Ectodermal cell (in vitro differentiated cells): ENCODE data around the gene MAD1L1.
A peak's percentile ranks its signal among the peaks of the same experiment; 100 is the strongest.

Experiments
- H3K27ac ChIP-seq: 2 replicates; pipeline ENCODE4 v1.7.0; 2013; ENCODE audit warnings: mild to moderate bottlenecking, low read depth, low read length; ENCODE audit not compliant: insufficient read depth, poor library complexity, severe bottlenecking
- H3K27me3 ChIP-seq: 2 replicates; pipeline ENCODE4 v1.7.0; 2013; ENCODE audit warnings: mild to moderate bottlenecking, low read length; ENCODE audit not compliant: insufficient read depth, control insufficient read depth, poor library complexity, severe bottlenecking
- H3K36me3 ChIP-seq: one replicate; pipeline ENCODE4 v1.7.0; 2013; ENCODE audit warnings: low read length; ENCODE audit not compliant: control insufficient read depth, insufficient read depth
- H3K4me1 ChIP-seq: one replicate; pipeline ENCODE4 v1.7.0; 2013; ENCODE audit warnings: low read length; ENCODE audit not compliant: control insufficient read depth, insufficient read depth
- H3K4me3 ChIP-seq: 2 replicates; pipeline ENCODE4 v1.7.0; 2013; ENCODE audit warnings: low read depth, low read length, control low read depth; ENCODE audit not compliant: insufficient read depth
- H3K9me3 ChIP-seq: 2 replicates; pipeline ENCODE4 v1.7.0; 2013; ENCODE audit warnings: mild to moderate bottlenecking, low read length, moderate library complexity; ENCODE audit not compliant: control insufficient read depth
- WGBS, 2 experiments: methylation state at CpG; one replicate each; pipeline ENCODE4 v1.1.7; 2013; ENCODE audit warnings: missing lambda C conversion rate in 2 of 2; 5-methylcytosine and 5-hydroxymethylcytosine counted together

MAD1L1 gene

DNA sequence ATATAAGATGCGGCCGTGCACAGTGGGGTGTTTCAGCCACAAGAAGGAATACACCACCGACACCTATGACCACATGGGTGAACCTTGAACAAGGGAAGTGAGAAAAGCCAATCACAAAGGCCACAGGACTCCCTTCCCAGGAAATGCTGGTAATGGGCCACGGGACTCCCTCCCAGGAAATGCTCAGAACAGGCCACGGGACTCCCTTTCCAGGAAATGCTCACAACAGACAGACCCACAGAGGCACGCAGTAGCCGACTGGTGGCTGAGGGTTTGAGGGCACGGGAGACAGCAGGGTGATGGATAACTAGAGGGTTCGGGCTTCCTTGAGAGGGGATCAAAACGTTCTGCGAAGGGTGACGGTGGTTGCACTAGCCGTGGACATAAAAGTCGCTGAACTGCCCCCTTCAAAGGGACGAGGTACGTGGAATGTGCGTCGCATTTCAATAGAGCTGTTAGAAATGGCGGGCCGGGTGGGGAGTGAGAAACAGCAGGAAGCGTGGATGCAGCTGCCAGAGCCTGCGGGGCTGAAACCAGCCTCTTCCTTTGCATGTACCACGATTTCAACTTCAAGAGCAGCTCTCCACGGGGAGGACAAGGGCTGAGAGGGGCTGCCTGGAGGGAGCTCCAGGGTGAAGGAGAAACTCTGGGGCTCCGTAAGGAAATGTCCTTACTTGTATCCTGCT, 288.7 kb downstream of the MAD1L1 start:
- Histone ChIP-seq H3K4me1 (peaks cover 17% of the 10 kb centered on the region), H3K36me3 (no peaks in the 10 kb centered on the region), H3K9me3 (no peaks in the 10 kb centered on the region), H3K4me3 (no peak overlapping the region), H3K27me3 (no peaks in the 10 kb centered on the region), H3K27ac (no peak overlapping the region)
- WGBS, 2 experiments = 58 to 62% methylated on average over 24 of the region's 25 CpGs

DNA sequence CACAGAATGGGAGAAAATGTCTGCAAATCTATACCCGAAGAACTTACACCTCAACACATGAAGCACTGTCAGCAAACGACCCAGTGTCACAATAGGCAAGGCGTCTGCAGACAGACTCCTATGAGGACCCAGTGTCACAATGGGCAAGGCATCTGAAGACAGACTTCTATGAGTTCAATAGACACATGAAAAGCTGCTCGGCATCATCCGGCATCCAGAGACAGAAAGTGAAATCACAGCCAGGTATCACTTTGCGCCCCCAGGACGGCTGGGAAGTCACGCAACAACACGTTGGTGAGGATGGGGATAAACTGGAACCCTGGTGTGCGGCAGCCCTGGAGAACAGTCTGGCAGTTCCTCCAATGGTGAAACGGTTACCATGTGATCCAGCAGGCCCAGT, 289.4 kb downstream of the MAD1L1 start:
- H3K27ac ChIP-seq = no peak overlapping the region
- no peaks in the 10 kb centered on the region for H3K36me3 ChIP-seq
- H3K4me1 ChIP-seq = peaks cover 17% of the 10 kb centered on the region

DNA sequence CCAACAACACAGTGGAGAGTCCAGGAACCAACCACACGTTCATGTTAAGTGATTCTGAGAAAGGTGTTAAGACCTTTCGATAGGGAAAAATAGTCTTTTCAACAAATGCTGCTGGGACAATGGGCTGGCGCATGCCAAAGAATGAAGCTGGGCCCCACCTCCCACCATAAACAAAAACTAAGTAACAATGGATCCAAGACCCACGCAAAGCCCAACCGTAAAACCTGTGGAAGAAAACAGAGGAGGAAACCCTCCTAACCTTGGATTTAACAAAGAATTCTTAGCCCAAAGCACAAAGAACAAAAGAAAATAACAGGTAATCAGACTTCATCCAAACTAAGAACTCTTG, 289.8 kb downstream of the MAD1L1 start:
- WGBS, 2 experiments = 58% methylated on average over 5 of the region's 5 CpGs
- no peaks in the 10 kb centered on the region for H3K9me3 ChIP-seq
- no peak overlapping the region for H3K4me3 ChIP-seq
- H3K4me1 ChIP-seq = peaks cover 17% of the 10 kb centered on the region
- no peaks in the 10 kb centered on the region for H3K36me3 ChIP-seq
- no peaks in the 10 kb centered on the region for H3K27me3 ChIP-seq
- H3K27ac ChIP-seq = peak overlapping the region; percentile 16

More for the DNA sequence above, 289.4 kb downstream of the MAD1L1 start:
- no peak overlapping the region for H3K4me3 ChIP-seq
- WGBS, 2 experiments = 84 to 87% methylated on average over 11 of the region's 11 CpGs
- H3K27me3 ChIP-seq = no peaks in the 10 kb centered on the region
- no peaks in the 10 kb centered on the region for H3K9me3 ChIP-seq

DNA sequence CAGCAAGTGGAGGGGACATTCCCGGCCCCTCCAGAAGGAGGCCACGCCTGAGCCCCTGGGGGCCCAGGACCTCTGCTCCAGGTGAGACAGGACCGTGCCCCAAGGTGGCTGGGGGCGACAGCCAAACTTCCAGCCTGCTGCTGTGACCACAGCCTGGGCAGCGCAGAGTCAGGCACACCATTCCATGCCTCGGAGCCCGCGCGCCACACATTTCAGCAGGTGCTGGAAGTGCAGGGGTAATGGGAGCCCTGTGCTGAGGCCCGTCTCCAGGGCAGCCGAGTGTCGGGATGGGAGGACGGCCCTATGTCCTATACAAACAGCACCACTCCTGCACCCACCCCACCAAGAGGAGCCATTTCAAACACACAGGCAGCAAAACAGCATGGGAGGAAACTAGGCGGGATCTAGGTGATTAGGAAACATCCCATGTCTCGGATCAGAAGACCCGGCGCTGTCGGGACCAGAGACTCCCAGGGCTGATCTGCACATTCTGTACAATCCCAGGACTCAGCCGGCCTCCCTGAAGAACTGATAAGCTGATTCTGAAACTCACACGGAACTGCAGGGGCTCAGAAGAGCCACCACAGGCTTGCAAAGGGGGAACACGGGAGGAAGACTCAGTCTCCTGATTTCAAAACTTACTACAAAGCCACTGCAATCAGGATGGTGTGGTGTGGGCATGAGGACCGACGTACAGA, 290.4 kb downstream of the MAD1L1 start:
- peaks cover 17% of the 10 kb centered on the region for H3K4me1 ChIP-seq
- no peaks in the 10 kb centered on the region for H3K9me3 ChIP-seq
- WGBS, 2 experiments = 89 to 90% methylated on average over 23 of the region's 23 CpGs
- H3K36me3 ChIP-seq = no peaks in the 10 kb centered on the region
- no peak overlapping the region for H3K4me3 ChIP-seq
- peak overlapping the region; percentile 16 for H3K27ac ChIP-seq
- no peaks in the 10 kb centered on the region for H3K27me3 ChIP-seq

DNA sequence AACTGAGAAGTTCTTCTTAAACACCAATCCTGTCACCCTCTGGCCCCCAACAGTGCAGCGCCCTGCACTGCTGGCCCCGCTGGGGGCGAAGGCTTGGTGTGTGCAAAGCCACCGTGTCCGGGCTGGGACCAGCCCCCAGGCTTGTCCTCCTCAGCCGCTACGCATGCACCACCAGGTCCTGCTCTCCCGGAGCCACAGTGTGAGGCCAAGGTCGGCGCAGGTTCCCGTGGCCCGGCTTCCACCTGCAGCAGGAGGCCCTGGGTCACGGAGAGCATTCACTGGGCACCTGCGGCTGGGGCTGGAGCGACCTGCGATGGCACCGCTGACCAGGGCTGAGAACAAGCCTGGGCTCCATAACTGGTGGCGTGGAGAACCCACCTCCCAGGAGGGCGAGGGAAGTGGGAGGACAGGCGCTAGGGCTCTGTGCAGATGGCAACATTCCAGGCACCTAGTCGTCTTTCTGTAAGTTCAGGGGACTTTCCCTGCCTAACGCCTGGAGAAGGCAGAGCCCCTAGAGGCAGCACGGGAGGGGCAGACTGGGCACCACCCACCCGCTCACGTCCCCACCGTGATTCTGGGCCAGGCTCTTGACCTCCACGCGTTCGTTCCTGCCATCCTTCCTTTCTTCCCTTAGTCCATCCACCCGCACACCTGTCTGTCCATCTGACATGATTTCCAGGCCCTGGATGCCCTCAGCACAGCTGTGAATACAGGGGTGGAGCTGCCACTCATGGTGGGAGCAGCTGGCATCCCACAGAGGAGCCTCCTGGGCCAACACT, 291.1 kb downstream of the MAD1L1 start:
- Histone ChIP-seq H3K27me3 (no peaks in the 10 kb centered on the region), H3K4me3 (no peak overlapping the region), H3K36me3 (no peaks in the 10 kb centered on the region), H3K9me3 (no peaks in the 10 kb centered on the region), H3K4me1 (peaks cover 17% of the 10 kb centered on the region), H3K27ac (no peak overlapping the region)
- WGBS, 2 experiments = 89% methylated on average over 30 of the region's 30 CpGs

DNA sequence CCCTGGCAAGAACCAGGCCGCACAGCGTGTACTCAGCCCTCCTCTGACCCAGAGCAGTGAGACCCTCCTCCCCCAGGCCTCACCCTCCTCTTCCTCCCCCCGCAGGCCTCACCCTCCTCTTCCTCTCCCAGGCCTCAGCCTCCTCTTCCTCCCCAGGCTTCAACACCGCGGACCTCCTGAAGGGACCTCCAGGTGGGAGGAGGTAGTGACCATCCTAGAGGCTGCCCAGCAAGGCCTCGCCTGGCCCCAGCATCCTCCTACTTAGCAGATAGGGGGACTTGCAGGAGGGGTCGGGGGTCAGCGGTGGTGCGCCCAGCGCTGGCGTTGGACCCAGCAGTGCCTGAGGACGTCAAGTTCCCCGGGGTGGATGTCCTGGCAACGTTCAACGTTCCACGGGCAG, 291.9 kb downstream of the MAD1L1 start:
- H3K27ac ChIP-seq = no peak overlapping the region
- no peaks in the 10 kb centered on the region for H3K27me3 ChIP-seq
- no peaks in the 10 kb centered on the region for H3K36me3 ChIP-seq
- peaks cover 17% of the 10 kb centered on the region for H3K4me1 ChIP-seq
- no peaks in the 10 kb centered on the region for H3K9me3 ChIP-seq
- 95 to 97% methylated on average over 16 of the region's 16 CpGs for WGBS, 2 experiments
- H3K4me3 ChIP-seq = no peak overlapping the region

DNA sequence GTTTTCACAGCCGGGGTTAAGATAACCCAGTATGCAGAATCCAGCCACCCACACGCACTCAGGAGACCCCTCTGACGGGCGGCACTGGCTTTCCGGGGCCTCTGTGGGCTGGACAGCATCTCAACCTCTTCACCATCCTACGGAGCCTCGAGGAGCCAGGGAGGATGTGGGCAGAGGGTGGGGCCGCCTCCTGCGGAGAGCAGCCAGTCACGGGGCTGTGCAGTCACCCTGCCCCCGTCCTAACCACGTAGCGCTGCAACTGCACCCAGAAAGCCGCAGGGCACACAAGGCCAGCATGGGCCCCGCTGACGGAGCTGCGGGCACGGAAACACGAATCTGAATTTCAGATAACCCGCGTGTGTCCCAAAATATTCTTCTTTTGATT, 292.4 kb downstream of the MAD1L1 start:
- no peaks in the 10 kb centered on the region for H3K27me3 ChIP-seq
- peaks cover 17% of the 10 kb centered on the region for H3K4me1 ChIP-seq
- no peak overlapping the region for H3K27ac ChIP-seq
- H3K9me3 ChIP-seq = no peaks in the 10 kb centered on the region
- no peak overlapping the region for H3K4me3 ChIP-seq
- 87 to 88% methylated on average over 21 of the region's 21 CpGs for WGBS, 2 experiments
- H3K36me3 ChIP-seq = no peaks in the 10 kb centered on the region

DNA sequence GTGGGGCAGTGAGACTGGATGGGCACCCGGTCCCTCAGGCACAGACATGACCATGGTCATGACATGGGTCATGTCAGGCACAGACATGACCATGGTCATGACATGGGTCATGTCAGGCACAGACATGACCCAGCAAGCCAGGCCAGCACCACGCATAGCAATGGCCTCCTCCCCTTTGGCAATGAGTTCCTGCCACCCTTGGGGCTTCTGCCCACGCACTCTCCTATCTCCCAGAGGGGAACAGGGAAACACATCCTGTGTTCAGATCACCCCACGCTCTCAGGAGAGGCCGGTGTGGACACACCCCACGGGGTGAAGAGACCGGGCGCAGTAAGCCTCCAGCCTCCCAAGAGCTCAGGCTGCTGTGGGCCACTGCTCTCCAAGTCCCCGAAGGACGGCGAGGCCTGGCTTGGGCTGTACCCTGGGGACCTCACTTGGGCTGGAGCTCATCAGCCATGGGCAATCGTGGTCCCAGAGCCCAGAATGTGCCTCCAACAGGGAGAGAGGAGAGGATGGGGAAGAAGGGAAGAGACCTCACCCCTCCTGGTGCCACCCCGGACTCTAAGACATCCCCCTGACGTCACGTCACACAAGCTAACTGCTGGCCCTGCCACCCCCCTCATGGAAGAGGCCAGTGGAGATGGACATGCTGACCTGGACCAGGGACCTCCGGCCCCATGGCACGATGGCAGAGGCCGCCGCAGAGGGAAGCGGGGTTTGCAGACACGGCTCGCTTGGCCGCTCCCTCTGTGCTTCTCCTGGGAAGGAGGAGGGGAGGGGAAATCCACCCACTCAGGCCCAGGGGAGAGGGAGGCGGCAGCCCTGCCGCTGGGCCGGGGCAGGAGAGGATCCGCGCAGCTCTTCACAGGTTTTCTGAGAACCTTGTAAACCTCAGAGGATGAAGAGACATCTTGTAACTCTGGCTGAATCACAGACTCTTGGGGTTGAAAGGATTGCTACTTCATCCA, 293.0 kb downstream of the MAD1L1 start:
- Histone ChIP-seq H3K4me3 (no peak overlapping the region), H3K27ac (no peak overlapping the region), H3K9me3 (no peaks in the 10 kb centered on the region), H3K4me1 (peaks cover 17% of the 10 kb centered on the region), H3K27me3 (no peaks in the 10 kb centered on the region), H3K36me3 (no peaks in the 10 kb centered on the region)
- WGBS, 2 experiments = 89 to 91% methylated on average over 28 of the region's 28 CpGs

DNA sequence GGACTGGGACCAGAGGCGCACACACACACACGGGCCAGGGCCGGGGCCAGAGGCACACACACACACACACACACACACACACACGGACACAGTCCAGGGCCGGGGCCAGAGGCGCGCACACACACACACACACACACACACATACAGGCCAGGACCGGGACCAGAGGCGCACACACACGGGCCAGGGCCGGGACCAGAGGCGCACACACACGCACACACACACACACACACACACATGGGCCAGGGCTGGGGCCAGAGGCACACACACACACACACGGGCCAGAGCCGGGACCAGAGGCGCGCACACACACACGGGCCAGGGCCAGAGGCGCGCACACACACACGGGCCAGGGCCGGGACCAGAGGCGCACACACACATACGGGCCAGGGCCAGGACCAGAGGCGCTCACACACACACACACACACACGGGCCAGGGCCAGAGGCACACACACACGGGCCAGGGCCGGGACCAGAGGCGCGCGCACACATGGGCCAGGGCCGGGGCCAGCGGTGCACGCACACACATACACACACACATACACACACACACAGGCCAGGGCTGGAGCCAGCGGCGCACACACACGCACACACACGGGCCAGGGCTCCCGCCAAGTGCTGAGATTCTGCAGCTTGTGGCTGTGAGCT, 293.8 kb downstream of the MAD1L1 start:
- Histone ChIP-seq H3K4me1 (peaks cover 17% of the 10 kb centered on the region), H3K27me3 (no peaks in the 10 kb centered on the region), H3K27ac (no peak overlapping the region), H3K9me3 (no peaks in the 10 kb centered on the region), H3K4me3 (no peak overlapping the region), H3K36me3 (no peaks in the 10 kb centered on the region)
- WGBS, 2 experiments = 89 to 90% methylated on average over 37 to 39 of the region's 39 CpGs
